CD4-positive, alpha-beta T cell treated with Interleukin-2 at 100 ng/mL for 4 hours (primary cell): Measurements from ENCODE around the gene PPA1.
A peak's percentile ranks its signal among the peaks of the same experiment; 100 is the strongest.
"Not testable (repeated sequence)": the region's sequence is repeated elsewhere in the genome, so short reads cannot be mapped to it uniquely, and the experiment has no call there.

Source experiments
- DNase-seq: peaks from one replicate; pipeline ENCODE4 v3.0.0-alpha.2; 2020; ENCODE audit warnings: low spot score

Gene PPA1

DNA sequence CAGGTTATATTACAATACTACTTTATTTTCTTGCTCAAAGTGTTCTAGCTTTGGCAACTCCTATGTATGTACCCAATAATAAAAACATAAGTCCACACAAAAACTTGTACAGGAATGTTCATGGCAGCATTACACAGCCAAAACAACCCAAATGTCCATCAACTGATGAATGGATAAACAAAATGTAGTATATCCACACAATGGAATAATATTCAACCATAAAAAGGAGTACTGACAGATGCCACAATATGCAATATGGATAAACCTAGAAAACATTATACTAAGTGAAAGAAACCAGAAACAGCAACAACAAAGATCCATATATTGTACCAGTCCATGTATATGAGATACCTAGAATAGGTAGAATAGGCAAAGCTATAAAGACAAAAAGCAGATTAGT is 21.0 kb downstream of the PPA1 start:
- DNase-seq = no peak

DNA sequence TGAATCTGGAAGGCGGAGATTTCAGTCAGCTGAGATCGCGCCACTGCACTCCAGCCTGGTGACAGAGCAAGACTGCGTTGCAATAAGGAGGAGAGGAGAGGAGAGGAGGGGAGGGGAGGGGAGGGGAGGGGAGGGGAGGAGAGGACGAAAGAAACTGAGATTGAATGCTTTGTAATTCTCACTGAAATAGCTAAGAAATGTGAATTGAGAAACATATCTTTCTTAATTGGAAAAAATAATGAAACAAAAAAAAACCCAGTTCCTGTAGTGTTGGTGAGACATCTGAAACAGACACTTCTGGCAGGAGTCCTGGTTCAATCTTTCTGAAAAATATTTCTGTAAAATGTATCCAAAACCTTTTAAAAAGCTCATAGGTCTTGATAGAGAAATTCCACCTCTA is 26.5 kb downstream of the PPA1 start:
- no peak for DNase-seq

DNA sequence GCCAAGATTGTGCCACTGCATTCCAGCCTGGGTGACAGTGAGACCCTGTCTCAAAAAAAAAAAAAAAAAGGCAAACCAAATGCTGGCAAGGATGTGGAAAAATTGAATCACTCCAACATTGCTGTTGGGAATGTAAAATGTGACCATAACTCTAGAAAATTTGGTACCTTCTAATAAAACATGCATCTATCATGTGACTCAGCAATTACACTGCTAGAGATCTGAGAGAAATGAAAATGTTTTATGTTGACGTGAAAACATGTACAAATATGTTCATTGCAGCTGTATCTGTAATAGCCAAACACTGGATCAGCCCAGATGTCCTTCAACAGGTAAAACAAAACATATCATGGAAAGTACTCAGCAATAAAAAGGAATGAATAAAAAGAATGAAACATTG is 32.1 kb downstream of the PPA1 start:
- DNase-seq = no peak

DNA sequence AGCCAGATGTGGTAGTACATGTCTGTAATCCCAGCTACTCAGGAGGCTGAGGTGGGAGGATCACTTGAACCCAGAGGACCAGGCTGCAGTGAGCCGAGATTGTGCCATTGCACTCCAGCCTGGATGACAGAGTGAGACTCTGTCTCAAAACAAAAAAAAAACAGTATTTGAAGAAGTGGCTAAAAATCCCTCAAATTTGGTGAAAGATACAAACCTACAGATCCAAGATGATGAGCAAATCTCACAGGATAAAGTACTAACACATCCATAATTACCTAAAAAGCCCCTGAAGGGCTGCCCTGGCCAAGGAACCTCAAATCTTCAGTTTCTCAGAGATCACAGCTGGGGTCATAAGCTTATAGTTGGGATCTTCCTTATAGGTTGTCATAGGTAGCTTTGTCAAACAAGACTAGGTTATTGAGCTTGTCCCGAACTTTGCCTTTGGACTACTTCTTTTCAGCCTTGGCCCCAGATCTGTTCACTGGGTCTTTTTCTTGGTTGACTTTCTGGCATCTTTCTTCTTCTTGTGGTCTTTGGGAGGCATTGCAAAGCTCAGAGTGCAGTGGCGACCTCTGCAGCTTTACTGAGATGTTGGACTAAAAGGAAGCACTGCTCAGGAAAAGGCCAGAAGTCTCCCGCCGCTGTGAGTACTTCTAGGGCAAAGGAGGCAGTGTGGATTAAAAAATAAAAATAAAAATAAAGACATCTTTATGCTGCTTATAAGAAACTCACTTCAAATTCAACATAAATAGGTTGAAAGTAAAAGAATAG is 34.3 kb downstream of the PPA1 start:
- no peak for DNase-seq

DNA sequence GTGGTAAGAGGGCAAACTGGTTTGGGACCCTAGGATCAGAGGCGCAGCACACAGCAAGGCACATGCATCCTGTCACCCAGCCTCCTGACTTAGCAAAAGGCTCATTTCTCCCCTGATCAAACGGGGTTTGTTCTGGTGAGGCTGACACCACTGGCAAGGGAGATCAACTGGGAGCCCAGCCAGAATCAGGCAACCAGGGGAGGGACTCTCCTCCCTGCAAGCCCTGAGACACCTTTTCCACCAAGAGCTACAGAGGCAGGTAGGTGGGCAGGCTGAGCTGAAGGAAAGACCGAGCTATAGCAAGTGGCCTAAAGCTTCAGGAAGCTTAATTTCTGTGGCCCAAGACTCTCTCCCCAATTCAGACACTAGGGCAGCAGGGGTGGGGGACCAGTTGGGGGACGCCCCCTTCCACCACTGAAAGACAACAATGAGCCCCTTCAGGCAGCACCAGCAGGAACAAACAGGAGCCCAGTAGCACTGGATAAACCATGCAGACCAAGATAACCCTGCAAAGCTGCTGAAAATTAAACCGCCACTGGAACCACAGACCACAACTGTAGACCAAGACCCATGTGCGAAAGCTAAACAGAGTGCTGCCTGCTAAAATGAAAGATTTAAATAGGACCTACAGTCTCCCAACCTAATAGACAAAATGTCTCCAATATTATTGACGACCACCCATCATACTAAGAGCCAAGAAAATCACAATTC is 35.8 kb downstream of the PPA1 start:
- DNase-seq = peak; percentile 16

DNA sequence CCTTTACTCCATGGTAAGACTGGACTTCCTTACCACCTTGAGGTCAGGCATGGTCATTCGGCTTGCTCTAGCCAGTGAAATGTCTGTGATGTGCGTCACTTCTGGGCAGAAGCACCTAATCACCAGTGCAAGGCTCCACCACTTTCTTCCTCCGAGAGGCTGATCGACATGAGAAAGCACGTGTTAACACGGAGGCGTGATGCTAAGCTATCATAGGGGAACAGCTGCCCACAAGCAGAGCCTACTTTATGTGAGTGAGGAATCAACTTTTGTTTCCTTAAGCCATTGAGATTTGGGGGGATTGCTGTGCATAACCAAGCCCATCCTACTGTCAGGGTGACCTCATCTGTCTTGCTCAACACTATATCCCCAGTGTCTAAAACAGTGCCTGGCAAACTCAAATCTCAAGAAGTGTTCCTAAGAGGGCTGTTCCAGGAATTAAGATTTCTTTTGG is 39.8 kb downstream of the PPA1 start:
- no peak for DNase-seq

DNA sequence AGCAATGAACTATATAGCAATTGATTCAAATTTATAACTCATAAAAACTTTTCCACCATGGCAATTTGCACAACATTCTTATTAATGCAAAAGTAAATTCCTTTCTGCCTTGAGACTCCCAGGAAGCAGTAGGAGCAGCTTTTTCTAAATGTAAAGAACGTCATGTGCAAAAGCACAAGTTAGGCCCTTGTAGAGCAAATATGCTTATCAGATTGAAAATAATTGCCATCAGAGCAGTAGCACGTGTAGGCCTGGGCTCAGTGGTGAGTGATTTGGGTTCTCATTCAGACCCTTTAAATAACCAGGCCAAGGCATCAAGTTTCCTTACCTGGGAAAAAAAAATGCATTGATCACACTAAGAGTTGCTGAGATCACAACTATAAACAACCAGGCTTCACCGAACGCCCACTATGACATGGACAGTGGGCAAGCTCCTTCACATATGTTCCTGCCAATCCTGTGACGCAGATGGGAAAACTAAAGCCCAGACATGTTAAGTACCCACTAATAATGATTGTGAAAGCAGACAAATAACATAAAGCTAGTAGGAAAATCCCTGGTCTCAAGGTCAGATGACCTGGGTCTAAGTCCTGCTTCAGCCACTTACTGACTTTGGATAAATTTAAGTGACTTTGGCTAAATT is 40.8 kb downstream of the PPA1 start:
- no peak for DNase-seq

DNA sequence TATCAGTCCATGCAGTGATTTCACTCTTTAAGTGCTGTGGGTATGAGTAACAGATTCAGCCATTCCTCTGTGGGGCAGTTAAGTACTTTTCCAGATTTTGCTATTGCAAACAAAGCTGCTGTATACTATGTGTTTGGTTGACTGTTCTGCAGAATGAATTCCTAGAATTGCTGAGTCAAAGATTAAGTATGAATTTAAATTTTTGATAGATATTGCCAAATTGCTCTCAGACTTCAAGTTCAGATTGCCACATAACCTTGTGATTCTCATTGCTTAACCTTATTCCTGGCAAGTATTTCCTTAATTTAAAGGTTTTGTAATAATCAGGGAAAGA is 41.3 kb downstream of the PPA1 start:
- DNase-seq = no peak

DNA sequence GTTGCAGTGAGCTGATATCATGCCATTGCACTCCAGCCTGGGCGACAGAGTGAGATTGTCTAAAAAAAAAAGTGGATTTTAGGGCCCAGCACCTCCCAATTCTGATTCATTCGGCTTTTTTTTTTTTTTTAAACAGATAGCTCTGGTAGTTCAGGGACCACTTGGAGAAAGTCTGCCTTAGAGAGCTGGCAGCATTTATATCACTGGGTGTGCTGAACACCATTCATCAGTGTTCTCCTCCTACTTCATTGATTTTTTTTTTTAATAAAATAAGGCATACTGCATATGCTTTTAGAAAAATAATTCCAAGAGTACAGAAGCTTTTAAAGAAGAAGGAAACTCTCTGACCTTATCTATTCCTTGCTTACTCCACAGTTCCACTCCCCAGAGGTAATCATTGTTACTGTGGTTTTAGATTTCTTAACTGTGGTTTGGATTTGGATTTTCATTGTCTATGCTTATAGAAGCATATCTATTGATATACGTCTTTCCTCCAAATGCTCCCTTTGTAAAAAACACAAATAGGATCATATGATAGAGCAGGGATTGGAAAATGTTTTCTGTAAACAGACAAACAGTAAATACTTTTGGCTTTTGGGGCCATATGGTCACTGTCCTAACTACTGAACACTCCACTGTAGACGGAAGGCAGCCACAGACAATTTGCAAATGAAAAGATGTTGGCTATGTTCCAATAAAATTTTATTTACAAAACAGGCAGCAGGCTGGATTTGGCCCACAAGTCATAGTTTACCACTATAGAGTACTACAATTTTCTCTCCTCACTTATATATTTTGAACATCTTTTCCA is 41.9 kb downstream of the PPA1 start:
- DNase-seq = no peak

DNA sequence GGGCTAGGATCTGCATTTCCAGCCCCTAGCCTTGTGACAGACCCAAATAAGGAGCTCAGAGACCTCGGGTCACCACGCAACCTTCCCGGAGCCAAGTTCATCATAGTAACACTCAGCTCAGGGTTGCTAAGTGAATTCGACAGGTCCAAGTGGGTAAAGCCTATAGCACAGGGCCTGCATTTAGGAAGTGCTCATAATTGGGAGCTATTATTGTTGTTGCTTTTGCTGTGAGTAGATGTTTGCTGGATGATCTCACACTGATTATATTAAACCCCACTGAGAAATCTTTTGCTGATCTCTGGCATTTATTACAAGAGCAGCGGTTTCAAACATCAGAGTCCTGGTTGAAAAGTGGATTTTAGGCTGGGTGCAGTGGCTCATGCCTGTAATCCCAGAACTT is 42.6 kb downstream of the PPA1 start:
- no peak for DNase-seq

DNA sequence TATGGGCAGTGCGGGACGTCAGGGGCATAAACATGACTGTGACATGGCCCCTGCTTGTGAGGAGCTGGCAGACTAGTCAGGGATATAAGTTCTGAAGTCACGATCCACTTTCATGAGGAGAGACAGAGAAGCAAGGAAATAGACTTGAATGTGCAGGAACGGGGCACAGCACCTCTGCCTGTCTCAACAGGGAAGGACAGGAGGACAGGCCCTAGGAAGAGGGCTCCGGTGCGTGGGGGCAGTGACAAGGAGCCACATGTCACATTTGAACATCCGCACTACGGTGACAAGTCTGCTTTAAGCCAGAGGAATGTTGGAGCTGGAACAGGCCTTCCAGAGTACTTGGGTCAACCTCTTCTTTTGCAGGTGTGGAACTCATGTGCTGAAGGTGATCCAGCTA is 43.1 kb downstream of the PPA1 start:
- no peak for DNase-seq

DNA sequence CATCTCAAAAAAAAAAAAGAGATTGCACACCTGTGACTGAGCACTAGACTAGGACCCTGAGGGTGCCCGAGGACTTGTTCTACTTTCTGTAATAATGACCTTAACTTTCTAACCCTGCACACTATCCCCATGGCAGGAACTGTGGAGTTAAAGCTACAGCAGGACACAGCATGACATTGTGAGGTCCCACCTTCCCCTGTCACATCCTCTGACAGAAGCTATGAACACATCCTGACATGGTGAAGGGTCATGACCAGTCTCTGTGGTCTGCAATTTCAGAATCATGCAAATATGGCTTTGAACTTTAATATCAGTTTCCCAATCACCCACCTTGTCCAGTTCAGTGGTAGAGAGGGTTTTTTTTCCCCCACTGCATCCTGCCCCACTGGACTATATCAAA is 44.5 kb downstream of the PPA1 start:
- DNase-seq = no peak

DNA sequence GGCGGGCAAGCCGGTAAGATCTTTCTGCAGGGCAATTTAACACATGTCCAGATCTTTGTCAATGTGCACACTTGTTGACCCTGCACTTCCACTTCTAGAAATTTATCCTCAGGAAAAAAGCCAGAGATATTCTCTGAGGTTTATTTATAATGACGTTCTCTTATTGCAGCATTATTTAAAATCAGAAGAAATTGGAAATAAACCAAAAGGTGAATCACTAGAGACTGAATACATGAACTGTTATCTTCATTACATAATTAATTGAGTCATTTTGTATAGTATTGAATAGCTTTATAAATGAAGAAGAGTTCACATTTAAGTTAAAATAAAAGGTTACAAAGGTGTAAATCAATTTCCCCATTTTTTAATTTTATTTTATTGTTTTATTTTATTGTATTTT is 46.7 kb downstream of the PPA1 start:
- DNase-seq = no peak

DNA sequence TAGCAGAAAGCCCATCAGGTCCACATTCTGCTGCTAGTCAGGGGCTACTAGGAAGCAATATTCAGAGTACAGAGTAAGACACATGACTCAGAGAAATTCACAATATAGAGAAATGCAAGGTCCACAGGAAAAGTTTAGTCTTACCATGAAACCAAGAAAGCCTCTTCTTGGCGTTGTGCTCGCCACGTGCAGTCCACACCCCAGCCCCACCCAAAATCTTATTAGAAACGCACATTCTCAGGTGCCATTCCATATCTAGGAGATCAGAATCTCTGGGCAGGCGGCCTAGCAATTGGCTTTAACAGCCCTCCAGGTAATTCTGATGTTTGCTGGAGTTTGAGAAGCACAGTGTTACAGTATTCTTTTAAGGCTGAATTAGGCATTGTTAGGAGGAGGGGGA is 47.1 kb downstream of the PPA1 start:
- no peak for DNase-seq

DNA sequence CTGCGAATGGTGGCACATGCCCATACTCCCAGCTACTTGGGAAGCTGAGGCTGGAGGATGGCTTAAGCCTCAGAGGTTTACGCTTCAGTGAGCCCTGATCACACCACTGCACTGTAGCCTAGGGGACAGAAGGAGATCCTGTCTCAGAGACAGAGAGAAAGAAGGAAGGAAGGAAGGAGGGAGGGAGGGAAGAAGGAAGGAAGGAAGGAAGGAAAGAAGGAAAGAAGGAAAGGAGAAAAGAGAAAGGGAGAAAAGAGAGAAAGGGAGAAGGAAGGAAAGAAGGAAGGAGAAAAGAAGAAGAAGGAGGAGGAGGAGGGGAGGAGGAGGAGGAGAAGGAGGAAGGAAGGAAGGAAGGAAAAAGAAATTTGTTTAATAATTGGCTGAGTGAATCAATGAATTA is 49.9 kb downstream of the PPA1 start:
- DNase-seq = no peak

DNA sequence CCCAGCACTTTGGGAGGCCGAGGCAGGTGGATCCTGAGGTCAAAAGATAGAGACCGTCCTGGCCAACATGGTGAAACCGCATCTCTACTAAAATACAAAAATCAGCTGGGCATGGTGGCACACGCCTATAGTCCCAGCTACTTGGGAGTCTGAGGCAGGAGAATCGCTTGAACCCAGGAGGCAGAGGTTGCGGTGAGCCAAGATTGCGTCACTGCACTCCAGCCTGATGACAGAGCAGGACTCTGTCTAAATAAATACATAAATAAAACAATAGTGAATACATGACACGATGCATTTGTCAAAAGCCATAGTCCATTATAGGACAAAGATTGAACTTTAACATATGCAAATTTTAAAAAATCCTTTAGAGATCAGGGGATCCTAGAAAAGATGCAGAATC is 54.0 kb downstream of the PPA1 start:
- DNase-seq = not testable (repeated sequence)

DNA sequence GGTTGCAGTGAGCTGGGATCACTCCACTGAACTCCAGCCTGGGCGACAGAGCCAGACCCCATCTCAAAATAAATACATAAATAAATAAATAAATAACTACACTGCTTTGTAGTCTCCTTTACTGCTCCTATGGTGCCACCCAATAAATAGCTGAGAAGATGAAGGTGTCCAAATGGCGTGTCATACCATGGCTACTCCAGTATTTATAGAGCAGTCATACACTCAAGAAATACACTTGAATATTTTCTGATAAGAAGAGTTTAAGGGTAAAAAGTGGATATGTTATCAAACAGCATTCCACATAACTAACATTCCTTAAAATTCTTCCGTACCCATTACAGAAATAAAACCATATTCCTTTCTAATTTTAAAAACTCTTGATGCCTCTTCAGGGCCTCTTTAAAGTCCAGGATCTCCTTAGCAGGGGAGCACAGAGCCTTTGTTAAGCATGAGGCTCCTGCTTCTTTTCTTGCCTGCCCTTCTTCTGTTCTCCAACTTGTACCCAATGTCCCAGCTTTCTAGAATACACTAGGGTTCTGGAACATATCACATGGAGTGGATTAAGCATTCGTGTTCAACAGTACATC is 55.0 kb downstream of the PPA1 start:
- DNase-seq = no peak

DNA sequence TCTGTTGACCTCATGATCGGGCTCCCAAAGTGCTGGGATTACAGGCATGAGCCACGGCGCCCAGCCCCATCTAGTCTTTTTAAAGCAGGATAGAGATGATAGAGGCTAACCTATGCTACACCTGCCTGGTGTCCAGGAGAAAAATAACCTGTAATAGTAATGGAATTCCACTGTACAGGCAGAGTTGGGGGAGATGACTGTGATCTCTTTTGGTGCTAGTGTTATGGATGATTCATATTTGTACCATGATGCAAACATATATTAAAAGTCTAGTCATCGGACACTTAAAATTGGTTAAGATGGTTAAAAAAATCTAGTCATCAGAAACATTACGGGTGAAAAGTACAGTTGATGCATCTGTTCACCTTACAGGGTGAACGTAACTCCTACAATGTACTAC is 56.8 kb downstream of the PPA1 start:
- no peak for DNase-seq

DNA sequence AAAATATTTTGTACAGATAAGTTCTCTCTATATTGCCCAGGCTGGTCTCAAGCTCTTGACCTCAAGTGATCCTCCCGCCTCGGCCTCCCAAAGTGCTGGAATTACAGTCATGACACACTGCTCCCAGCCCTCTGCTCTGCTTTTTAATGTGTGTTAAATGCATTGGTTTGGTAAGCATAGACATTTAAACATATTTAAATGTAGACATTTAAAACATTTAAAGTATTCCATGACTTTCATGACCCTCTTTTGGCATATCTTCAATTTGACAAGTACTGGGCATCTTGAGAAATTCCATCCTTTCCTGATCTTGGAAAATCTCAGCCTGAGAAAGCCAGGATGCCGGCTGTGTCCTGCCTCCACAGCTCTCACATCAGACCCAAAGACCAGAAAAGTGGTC is 57.7 kb downstream of the PPA1 start:
- no peak for DNase-seq

DNA sequence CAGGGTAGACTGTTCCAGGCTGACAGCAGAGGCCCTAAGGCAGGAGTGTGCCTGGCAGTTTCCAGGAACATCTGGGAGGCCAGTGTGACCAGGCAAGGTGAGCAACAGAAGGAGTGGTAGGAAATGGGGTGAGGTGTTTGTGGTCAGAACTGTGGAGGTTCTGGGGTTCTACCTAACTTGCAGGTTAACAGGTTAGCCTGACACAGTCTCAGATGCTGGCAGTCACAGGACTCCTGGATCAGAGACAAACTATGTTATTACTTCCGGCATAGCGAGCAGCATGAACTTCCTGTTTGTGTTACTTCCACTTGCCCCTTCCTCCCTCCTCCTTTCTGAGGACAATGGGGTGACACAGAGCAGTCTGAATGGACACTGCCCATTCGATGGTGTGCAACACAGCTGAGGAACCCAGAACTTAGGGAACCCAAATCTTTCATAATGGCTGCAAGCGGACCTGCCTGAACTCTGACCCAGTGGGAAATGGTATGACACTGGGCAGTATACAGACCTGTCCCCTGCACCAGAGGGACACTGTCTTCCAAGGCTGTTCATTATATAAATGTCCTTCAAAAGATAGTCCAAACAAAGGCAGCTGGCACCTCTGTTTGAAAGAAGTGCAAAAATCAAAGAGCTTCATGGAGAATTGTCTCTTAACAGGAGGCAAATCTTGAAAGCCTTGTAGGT is 59.0 kb downstream of the PPA1 start:
- peak; percentile 65 for DNase-seq

DNA sequence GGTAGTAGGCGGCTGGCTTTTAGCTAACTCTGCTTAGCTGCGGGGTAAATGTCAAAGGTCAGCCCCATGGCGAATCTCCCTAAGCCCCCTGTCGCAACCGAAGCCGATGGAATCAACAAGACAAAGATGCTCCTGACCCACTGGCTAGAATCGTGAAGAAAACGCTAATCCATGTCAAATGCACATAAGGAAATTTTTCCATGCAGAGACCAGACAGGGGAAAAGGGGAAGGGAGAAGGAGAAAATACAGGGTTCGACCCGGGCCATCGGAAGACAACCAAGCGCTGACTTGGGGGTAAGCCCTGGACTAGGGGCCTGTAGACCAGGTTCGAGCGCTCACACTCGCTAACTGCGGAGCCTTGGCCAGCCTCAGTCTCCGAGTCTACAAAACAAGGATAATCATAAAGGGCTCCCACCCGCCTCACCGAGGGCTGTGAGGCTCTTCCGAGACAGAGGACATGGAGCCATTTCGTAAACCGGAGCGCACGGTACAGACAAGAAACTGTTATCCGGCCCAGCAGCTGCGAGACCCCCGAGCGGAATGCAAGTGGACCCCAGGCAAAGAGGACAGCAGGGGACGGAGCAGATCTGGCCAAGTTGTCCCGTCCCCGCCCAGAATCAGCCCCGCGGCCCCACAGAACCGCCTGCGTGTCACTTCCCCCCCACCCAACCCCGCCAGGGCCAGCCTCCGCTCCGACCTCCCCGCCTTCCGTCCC is 63.4 kb downstream of the PPA1 start:
- no peak for DNase-seq
